HG03025 (cell line): ENCODE data around the gene GPRASP2.

Experiments
- ATAC-seq: cut with Tn5 transposase; IDR thresholded peaks from one replicate; pipeline ENCODE4 v1.9.1; 2021; ENCODE audit warnings: mild to moderate bottlenecking, moderate library complexity; ENCODE audit not compliant: unreplicated experiment, low FRiP score

Gene GPRASP2

GRCh38 chrX:102739657-102740056 is 27.4 kb downstream of the GPRASP2 start:
- ATAC-seq = no peak

GRCh38 chrX:102744307-102744706 is 32.1 kb downstream of the GPRASP2 start:
- no peak for ATAC-seq

GRCh38 chrX:102745513-102745856 is 33.2 kb downstream of the GPRASP2 start:
- ATAC-seq = no peak

- ATAC-seq = no peak
Observed at GRCh38 chrX:102745857-102746584, 33.8 kb downstream of the GPRASP2 start.

- no peak for ATAC-seq
Observed at GRCh38 chrX:102765217-102765616, 53.0 kb downstream of the GPRASP2 start.

GRCh38 chrX:102765809-102766208 is 53.6 kb downstream of the GPRASP2 start:
- no peak for ATAC-seq

- ATAC-seq = no peak
Observed at GRCh38 chrX:102767287-102767686, 55.0 kb downstream of the GPRASP2 start.
